Fibroblast of villous mesenchyme (primary cell): ENCODE data around the gene OPTN. TPM values are rescaled to one million over a fixed set of nuclear protein-coding genes. Genes with fewer than 3 reads are reported as not detected.

Experiments
- DNase-seq: peaks from one replicate; pipeline ENCODE4 v3.0.0-alpha.2; 2010; ENCODE audit warnings: low read depth
- H3K4me3 ChIP-seq: 2 replicates; pipeline ENCODE4 v1.5.1; 2011; ENCODE audit warnings: low read depth, mild to moderate bottlenecking, low read length
- CTCF ChIP-seq: IDR thresholded peaks from 2 replicates; pipeline ENCODE4 v1.5.1; 2012; ENCODE audit warnings: low read depth, mild to moderate bottlenecking, low read length; ENCODE audit not compliant: insufficient read depth
- total RNA-seq: library from RNA; depleted of rRNA; stranded (reverse); fragments of >200 nt; gene quantifications from 2 replicates; pipeline ENCODE4 v1.2.3, GENCODE V29; 2012

The OPTN gene
- total RNA-seq, 1 donor = 125 TPM

GRCh38 chr10:13099144-13099665 is 758 bp upstream of the OPTN start:
- DNase-seq = peak; percentile 76
- H3K4me3 ChIP-seq = peak overlapping the region; percentile 88
- peak; percentile 59 for TF ChIP-seq CTCF

DNA sequence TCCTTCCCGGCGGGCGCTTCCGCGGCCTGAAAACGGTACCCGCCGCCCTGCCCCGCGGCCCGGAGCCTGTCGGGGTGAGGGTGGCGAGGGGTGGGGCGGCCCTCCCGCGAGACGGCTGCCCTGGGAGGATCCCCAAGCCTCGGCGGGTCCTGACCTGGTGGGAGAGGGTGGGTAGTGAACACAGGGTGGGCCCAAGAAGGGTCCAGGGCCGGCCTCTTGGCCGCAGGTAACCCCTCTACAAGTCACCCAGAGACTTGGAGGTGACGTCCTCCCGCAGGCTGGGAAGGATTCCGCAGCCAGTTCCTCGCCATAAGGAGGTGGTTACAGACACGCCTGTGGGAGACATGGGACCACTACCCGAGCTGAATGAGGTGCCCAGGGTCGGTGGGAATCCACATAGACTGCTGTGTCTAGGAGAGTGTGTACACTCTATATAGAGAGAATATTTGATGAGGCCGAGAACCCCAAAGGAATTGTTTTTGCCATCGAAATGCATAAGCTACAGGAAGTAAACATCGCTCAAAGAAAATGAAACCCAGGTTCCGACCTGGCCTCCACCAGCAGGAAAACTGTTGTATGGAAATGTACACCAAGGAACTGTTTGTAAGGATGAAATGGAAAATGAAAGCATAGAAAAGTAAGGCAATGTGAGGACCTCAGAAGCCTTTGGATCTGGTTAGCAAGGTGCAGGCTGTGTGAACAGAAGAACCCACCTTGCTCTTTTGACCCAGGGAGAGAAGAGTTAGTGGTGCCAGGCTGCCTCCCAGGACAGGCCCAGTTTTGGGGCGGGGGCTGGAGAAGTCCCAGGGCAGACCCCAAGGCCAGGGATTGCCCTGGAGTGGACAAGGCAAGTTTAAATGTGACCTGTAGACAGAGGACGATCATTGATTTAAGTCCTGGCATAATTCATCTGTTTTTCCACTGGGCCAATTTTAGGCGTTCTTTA is 659 bp downstream of the OPTN start:
- TF ChIP-seq CTCF = no peak
- H3K4me3 ChIP-seq = peak overlapping the region; percentile 88
- peak; percentile 68 for DNase-seq

DNA sequence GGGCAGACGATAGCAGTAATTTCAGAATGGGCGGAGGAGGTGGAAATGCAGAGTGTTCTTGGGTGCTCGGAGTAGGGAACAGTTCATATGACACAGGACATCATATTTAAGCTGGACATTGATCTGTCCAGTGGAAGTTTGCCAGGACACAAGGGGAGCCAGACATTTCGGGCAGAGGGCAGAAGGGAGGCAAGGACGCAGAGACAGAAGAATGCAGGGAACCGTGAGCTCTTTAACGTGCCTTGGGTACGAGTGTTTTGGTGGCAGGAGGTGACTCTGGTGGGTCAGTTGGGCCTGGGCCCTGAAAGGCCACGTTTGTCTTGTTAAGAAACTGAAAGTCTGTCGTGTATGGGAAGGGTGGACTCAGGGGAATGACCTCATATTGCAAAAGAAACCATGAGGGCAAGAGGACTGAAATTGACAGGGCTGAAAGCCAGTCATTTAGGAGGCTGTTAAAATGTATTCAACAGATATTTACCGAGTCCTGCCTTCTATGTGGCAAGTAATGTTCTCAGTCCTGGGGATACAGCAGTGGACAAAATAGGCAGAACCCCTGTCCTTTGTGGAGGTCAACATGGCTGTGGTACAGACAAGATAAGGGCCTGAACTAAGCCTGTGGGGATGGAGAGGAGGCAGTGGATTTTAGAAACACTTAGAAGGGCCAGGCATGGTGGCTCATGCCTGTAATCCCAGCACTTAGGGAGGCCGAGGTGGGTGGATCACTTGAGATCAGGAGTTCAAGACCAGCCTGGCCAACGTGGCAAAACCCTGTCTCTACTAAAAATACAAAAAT is 2.2 kb downstream of the OPTN start:
- peak; percentile 81 for DNase-seq
- no peak for TF ChIP-seq CTCF
- peak overlapping the region; percentile 88 for H3K4me3 ChIP-seq

DNA sequence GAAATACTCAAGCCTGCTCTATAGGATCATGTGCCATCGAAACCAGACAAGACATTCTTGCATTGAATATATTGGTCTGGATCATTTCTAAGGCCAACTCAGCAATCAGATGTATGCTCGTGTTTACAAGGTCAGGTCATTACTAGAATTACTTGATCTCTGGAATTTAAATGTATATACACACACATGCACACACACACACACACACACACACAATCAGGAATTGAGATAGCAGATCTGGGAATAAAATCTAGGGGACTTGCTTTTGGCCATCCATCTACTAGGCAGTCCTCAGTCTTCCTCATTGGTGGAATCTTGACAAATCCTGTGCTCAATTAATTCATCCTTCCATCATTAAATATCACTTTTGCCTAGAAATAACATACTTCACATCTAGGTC is 3.6 kb downstream of the OPTN start:
- TF ChIP-seq CTCF = no peak
- no peak for DNase-seq

GRCh38 chr10:13104697-13105096 is 4.7 kb downstream of the OPTN start:
- TF ChIP-seq CTCF = no peak
- DNase-seq = no peak
- no peak overlapping the region for H3K4me3 ChIP-seq

More for the DNA sequence above, 3.6 kb downstream of the OPTN start:
- H3K4me3 ChIP-seq = no peak overlapping the region

DNA sequence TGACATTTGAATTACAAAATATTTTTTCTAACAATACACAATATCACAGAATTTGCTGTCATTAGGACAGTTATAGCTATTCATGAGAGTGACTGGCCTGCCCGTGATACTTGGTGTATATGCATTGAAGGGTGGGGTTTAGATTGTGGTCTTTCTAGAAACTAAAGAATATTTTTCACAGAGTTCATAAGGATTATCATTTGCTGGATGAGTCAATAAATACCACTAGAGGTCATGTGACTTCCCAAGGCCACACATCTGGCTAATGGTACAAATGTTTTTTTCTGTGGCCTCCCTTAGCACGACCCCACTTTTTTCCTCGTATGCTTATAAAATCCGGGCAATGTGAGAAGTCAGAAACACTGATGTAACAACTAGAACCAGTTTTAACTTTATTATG is 5.2 kb downstream of the OPTN start:
- TF ChIP-seq CTCF = no peak
- DNase-seq = peak; percentile 78

More for the DNA sequence above, 5.2 kb downstream of the OPTN start:
- H3K4me3 ChIP-seq = no peak overlapping the region
